HEK293 (cell line): ENCODE results near the gene PIGO.

Experiments
- GLI2 ChIP-seq: fragments of 450-650 bp; formaldehyde crosslinking; IDR thresholded peaks from 2 replicates; pipeline ENCODE4; 2017; ENCODE audit warnings: missing biosample characterization, missing genetic modification characterization, low read depth, borderline replicate concordance
- HOXA7 ChIP-seq: sonication (generic); formaldehyde crosslinking; IDR thresholded peaks from 2 replicates; pipeline ENCODE4 v1.8.1; 2022; ENCODE audit warnings: missing genetic modification reagents, borderline replicate concordance
- KLF1 ChIP-seq: fragments of 450-650 bp; formaldehyde crosslinking; IDR thresholded peaks from 2 replicates; pipeline ENCODE4 v1.5.1; 2016; ENCODE audit warnings: missing biosample characterization, missing genetic modification characterization
- OVOL3 ChIP-seq: fragments of 450-650 bp; formaldehyde crosslinking; IDR thresholded peaks from 2 replicates; pipeline ENCODE4 v1.5.1; 2016; ENCODE audit warnings: missing biosample characterization, missing genetic modification characterization
- ZBTB11 ChIP-seq: fragments of 450-650 bp; formaldehyde crosslinking; conservative IDR thresholded peaks from 2 replicates; pipeline ENCODE4 v1.5.1; 2016; ENCODE audit warnings: low read depth, missing biosample characterization, missing genetic modification characterization
- ZNF132 ChIP-seq: fragments of 450-650 bp; formaldehyde crosslinking; IDR thresholded peaks from 2 replicates; pipeline ENCODE4 v1.5.1; 2017; ENCODE audit warnings: missing biosample characterization, missing genetic modification characterization, borderline replicate concordance
- ZNF23 ChIP-seq: fragments of 450-650 bp; formaldehyde crosslinking; IDR thresholded peaks from 2 replicates; pipeline ENCODE4 v1.5.1; 2016; ENCODE audit warnings: missing biosample characterization, missing genetic modification characterization, borderline replicate concordance
- ZNF24 ChIP-seq: fragments of 450-650 bp; formaldehyde crosslinking; IDR thresholded peaks from 2 replicates; pipeline ENCODE4 v1.5.1; 2016; ENCODE audit warnings: missing biosample characterization, missing genetic modification characterization
- ZNF26 ChIP-seq: fragments of 450-650 bp; formaldehyde crosslinking; IDR thresholded peaks from 2 replicates; pipeline ENCODE4 v1.5.1; 2016; ENCODE audit warnings: missing biosample characterization, missing genetic modification characterization
- ZNF292 ChIP-seq: fragments of 450-650 bp; formaldehyde crosslinking; IDR thresholded peaks from 2 replicates; pipeline ENCODE4 v1.5.1; 2016; ENCODE audit warnings: low read depth, missing biosample characterization, missing genetic modification characterization, borderline replicate concordance
- ZNF394 ChIP-seq: fragments of 450-650 bp; formaldehyde crosslinking; IDR thresholded peaks from 2 replicates; pipeline ENCODE4 v1.5.1; 2016; ENCODE audit warnings: missing biosample characterization, missing genetic modification characterization, mild to moderate bottlenecking, moderate library complexity, borderline replicate concordance
- ZNF433 ChIP-seq: fragments of 450-650 bp; formaldehyde crosslinking; IDR thresholded peaks from 2 replicates; pipeline ENCODE4 v1.5.1; 2016; ENCODE audit warnings: missing biosample characterization, missing genetic modification characterization, low read depth
- ZNF449 ChIP-seq: fragments of 450-650 bp; formaldehyde crosslinking; IDR thresholded peaks from 2 replicates; pipeline ENCODE4 v1.5.1; 2017; ENCODE audit warnings: missing biosample characterization, mild to moderate bottlenecking, missing genetic modification characterization, moderate library complexity
- ZNF580 ChIP-seq: fragments of 450-650 bp; formaldehyde crosslinking; IDR thresholded peaks from 2 replicates; pipeline ENCODE4 v1.5.1; 2016; ENCODE audit warnings: missing biosample characterization, missing genetic modification characterization
- ZNF670 ChIP-seq: fragments of 450-650 bp; formaldehyde crosslinking; IDR thresholded peaks from 2 replicates; pipeline ENCODE4 v1.5.1; 2016; ENCODE audit warnings: missing biosample characterization, missing genetic modification characterization, low read depth
- ZNF704 ChIP-seq: fragments of 450-650 bp; formaldehyde crosslinking; IDR thresholded peaks from 2 replicates; pipeline ENCODE4 v1.5.1; 2016; ENCODE audit warnings: missing biosample characterization, missing genetic modification characterization
- ZNF785 ChIP-seq: fragments of 450-650 bp; formaldehyde crosslinking; IDR thresholded peaks from 2 replicates; pipeline ENCODE4 v1.5.1; 2016; ENCODE audit warnings: missing biosample characterization, missing genetic modification characterization
- ZNF843 ChIP-seq: fragments of 450-650 bp; formaldehyde crosslinking; IDR thresholded peaks from 2 replicates; pipeline ENCODE4 v1.5.1; 2016; ENCODE audit warnings: missing biosample characterization, missing genetic modification characterization
- TF ChIP-seq, protein P1 (sequence below): fragments of 450-650 bp; formaldehyde crosslinking; IDR thresholded peaks from 2 replicates; pipeline ENCODE4 v1.5.1; 2016; ENCODE audit warnings: missing biosample characterization, missing genetic modification characterization, borderline replicate concordance
- TF ChIP-seq, protein P2 (sequence below): fragments of 450-650 bp; formaldehyde crosslinking; IDR thresholded peaks from 2 replicates; pipeline ENCODE4 v1.5.1; 2016; ENCODE audit warnings: missing biosample characterization, missing genetic modification characterization, low read depth

PIGO gene

DNA sequence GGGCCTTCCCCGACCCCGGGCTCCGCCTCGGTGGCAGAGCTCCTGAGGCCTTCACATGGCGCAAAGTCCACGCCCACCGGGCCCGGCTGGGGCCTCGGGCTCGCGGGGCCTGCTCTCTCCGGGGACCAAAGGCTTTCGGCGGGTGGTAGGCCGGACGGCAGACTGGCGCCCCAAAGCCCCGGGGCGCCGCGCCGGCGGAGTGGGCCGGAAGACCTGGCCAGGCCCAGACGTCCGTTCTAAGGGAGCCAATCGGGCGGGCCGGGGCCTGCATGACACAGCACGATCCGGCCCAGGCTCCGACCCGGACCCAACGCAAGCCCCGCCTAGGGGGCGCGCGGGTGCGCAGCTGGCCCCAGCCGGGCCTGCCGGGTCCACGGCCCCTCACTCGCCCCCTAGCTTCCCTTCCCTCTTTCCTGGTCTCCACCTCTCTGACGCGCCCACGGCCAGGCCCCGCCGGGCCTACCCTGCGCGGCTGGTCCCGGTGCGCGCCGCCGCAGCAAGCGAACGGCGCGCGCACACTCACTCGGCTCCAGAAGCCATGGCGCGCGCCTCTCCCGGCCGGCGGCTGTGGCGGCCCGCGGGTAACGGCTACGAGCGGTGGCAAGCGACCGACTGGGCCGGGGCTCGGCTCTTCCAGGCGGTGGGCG is 24.5 kb downstream of the PIGO start (continued):
- TF ChIP-seq, protein P1, sequence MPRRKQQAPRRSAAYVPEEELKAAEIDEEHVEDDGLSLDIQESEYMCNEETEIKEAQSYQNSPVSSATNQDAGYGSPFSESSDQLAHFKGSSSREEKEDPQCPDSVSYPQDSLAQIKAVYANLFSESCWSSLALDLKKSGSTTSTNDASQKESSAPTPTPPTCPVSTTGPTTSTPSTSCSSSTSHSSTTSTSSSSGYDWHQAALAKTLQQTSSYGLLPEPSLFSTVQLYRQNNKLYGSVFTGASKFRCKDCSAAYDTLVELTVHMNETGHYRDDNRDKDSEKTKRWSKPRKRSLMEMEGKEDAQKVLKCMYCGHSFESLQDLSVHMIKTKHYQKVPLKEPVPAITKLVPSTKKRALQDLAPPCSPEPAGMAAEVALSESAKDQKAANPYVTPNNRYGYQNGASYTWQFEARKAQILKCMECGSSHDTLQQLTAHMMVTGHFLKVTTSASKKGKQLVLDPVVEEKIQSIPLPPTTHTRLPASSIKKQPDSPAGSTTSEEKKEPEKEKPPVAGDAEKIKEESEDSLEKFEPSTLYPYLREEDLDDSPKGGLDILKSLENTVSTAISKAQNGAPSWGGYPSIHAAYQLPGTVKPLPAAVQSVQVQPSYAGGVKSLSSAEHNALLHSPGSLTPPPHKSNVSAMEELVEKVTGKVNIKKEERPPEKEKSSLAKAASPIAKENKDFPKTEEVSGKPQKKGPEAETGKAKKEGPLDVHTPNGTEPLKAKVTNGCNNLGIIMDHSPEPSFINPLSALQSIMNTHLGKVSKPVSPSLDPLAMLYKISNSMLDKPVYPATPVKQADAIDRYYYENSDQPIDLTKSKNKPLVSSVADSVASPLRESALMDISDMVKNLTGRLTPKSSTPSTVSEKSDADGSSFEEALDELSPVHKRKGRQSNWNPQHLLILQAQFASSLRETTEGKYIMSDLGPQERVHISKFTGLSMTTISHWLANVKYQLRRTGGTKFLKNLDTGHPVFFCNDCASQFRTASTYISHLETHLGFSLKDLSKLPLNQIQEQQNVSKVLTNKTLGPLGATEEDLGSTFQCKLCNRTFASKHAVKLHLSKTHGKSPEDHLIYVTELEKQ (tag by site-specific recombination) = peak; percentile 4; the same call in 1 of the 2 replicates
- TF ChIP-seq ZNF433 (no peak), ZNF580 (no peak), ZNF843 (no peak), ZNF670 (tag by site-specific recombination) (no peak), ZNF704 (tag by site-specific recombination) (no peak), ZNF24 (tag by site-specific recombination) (no peak), ZNF449 (tag by site-specific recombination) (no peak), ZNF785 (no peak), KLF1 (tag by site-specific recombination) (peak; percentile 19; the same call in 1 of the 2 replicates), HOXA7 (peak; percentile 8; the same call in 1 of the 2 replicates), ZNF394 (tag by site-specific recombination) (no peak), ZNF26 (tag by site-specific recombination) (no peak), ZNF132 (tag by site-specific recombination) (no peak), GLI2 (no peak), ZNF23 (tag by site-specific recombination) (no peak), ZNF292 (tag by site-specific recombination) (no peak), OVOL3 (no peak), ZBTB11 (tag by site-specific recombination) (0 out of 2 replicates have a peak, but pooled peaks have one; percentile 49)
- TF ChIP-seq, protein P2, sequence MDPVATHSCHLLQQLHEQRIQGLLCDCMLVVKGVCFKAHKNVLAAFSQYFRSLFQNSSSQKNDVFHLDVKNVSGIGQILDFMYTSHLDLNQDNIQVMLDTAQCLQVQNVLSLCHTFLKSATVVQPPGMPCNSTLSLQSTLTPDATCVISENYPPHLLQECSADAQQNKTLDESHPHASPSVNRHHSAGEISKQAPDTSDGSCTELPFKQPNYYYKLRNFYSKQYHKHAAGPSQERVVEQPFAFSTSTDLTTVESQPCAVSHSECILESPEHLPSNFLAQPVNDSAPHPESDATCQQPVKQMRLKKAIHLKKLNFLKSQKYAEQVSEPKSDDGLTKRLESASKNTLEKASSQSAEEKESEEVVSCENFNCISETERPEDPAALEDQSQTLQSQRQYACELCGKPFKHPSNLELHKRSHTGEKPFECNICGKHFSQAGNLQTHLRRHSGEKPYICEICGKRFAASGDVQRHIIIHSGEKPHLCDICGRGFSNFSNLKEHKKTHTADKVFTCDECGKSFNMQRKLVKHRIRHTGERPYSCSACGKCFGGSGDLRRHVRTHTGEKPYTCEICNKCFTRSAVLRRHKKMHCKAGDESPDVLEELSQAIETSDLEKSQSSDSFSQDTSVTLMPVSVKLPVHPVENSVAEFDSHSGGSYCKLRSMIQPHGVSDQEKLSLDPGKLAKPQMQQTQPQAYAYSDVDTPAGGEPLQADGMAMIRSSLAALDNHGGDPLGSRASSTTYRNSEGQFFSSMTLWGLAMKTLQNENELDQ = no peak
